Gastrocnemius medialis (tissue), 4 donors: ENCODE results near the gene BARHL2.

Source experiments
- CTCF ChIP-seq, 5 experiments: fragments of 450-650 bp in 3 of 5; fragments of 200-600 bp in 2 of 5; sonication (generic) in 2 of 5; IDR thresholded peaks in 4 of 5; conservative IDR thresholded peaks in 1 of 5; 1 replicate in 4 of 5; 2 replicates in 1 of 5; pipeline ENCODE4 v1.5.1; 2016 to 2019; ENCODE audit warnings: antibody characterized with exemption in 5 of 5, mild to moderate bottlenecking in 3 of 5, moderate library complexity in 3 of 5
- POLR2A ChIP-seq, 2 donors: fragments of 450-650 bp; IDR thresholded peaks; one replicate each; pipeline ENCODE4 v1.6.1; 2017; ENCODE audit warnings: antibody characterized with exemption in 2 of 2, mild to moderate bottlenecking in 2 of 2, moderate library complexity in 2 of 2

DNA sequence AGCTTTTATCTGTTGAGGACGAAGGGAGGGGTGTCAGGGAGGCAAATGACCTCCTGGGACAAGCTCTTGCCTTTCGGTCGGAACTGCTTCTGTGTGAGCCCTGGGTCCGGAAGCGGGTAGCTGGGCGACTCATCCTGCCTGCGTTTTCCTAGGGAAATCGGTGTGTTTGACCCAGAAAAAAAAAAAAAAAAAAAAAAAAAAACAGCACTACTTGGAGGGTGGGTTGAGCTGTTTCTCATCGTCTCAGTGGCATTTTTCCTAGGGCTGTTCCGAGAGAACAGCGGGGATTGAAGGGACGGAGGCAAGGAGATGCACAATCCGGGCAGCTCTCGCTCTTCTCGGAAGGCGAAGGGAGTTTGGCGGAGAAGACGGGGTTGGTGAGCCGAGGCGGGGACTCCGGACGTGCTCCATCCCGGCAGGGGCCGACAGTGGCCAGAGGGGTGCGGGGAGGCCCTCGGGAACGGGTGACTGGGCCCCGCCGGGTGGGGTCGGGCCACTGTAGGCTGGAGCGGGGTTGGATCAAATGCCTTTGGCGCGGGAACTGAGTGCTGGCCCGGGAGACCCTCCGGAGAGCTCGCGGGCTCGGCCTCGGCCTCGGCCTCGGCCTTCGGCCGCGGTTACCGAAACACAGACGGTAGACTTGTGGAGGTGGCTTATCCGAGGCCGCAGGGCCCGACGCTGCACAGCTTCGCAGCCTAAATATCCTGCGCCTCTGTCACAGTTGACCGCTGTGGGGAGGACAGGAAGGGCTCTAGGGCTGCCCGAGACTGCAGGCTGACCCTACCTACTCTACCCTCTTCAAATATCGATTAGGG, 2.4 kb upstream of the BARHL2 start:
- TF ChIP-seq POLR2A (IDR thresholded peaks at IDR 0.05) (no peak), CTCF (IDR thresholded peaks at IDR 0.05 in 4 of 5, conservative IDR thresholded peaks at IDR 0.05 in 1 of 5) (no peak)
